ENCODE measurements around the gene MELK.

GRCh38 chr9:36716496-36716895 is 143.8 kb downstream of the MELK start:
- TF ChIP-seq CTCF (conservative IDR thresholded peaks at IDR 0.05; ENCODE audit: low read length) (no peak), EZH2phosphoT487 (IDR thresholded peaks at IDR 0.05; ENCODE audit: borderline replicate concordance, low read depth, low read length) (no peak)

Data from OCI-LY7 (cell line).